Right renal cortex interstitium (tissue), 3 donors: Measurements from ENCODE around the gene ABCG1. TPM values are rescaled to one million over a fixed set of nuclear protein-coding genes. Genes with fewer than 3 reads are reported as not detected.

ENCODE experiments used
- DNase-seq, 3 donors: peaks; one replicate each; pipeline ENCODE4 v3.0.0-alpha.2; 2013; ENCODE audit warnings: low read depth in 3 of 3, low spot score in 2 of 3
- polyA plus RNA-seq, 3 donors: library from polyadenylated mRNA; unstranded; fragments of 120-200 nt; gene quantifications; one replicate each; pipeline ENCODE4 v1.2.1, GENCODE V29; 2013; ENCODE audit not compliant: insufficient read length in 3 of 3

The ABCG1 gene
- polyA plus RNA-seq, 3 donors = 8.7 to 11.3 (median 9.8) TPM

- DNase-seq = no peak
These were observed 31.8 kb downstream of the ABCG1 start for GRCh38 chr21:42250422-42251403.

- DNase-seq = no peak
These were observed 32.8 kb downstream of the ABCG1 start for GRCh38 chr21:42251654-42252324.

GRCh38 chr21:42252325-42252654 lies 33.4 kb downstream of the ABCG1 start:
- no peak for DNase-seq

- DNase-seq = no peak
These were observed 33.9 kb downstream of the ABCG1 start for GRCh38 chr21:42252778-42253340.

DNA sequence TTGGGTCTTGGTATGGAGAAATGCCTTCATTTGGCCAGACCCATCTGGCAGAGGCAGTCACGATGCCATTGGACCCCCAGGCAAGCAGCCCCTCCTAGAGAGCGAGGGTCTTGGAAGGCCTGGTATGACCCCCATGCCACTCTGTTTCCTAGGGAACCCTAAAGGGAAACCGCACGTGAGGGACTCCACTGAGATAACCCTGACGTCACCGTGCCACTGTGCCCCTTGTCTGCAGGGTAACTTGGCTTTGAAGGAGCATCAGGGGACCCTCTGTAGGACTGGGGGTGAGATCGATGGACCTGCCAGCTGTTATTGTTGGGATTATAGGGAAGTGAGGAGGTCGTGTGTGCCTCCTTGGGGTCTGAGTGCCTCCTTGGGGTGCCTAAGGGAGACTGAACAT lies 34.5 kb downstream of the ABCG1 start:
- no peak for DNase-seq

GRCh38 chr21:42254083-42254482 lies 35.1 kb downstream of the ABCG1 start:
- no peak for DNase-seq

GRCh38 chr21:42254651-42255601 lies 36.0 kb downstream of the ABCG1 start:
- DNase-seq = no peak

GRCh38 chr21:42255825-42256224 lies 36.9 kb downstream of the ABCG1 start:
- no peak for DNase-seq

GRCh38 chr21:42256316-42256715 lies 37.4 kb downstream of the ABCG1 start:
- no peak for DNase-seq

- no peak for DNase-seq
These were observed 38.3 kb downstream of the ABCG1 start for GRCh38 chr21:42257091-42257765.

DNA sequence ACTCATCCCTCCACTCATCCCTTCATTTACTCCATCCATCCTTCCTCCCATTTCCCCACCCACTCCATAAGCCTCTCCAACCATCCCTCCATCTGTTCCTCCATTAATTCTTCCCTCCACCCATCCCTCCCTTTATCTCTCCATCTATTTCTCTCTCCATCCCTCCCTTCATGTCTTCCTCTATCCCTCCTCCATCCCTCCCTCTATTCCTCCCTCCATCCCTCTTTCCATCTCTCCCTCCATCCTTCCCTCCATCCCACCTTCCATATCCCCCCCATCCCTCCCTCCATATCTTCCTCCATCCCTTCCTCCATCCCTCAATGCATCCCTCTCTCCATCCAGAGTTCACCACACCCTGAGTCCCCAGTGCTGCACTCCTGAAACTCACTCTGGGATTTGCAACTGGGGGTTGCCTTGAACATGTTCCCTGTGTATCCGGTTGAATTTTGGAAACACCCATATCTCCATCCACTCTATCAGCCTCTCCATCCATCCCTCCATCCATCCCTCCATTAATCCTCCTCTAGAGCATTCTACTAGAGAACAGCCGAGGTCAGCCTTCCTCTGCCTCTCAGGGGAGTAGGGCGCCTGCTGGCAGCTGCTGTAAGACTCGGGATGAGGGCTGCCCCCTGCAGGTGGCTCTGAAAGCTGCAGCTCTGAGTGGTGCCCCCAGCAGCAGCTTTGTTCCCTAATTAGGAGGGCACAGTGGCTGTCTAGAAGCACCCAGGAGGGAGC lies 39.4 kb downstream of the ABCG1 start:
- no peak for DNase-seq

GRCh38 chr21:42258885-42259407 lies 40.0 kb downstream of the ABCG1 start:
- no peak for DNase-seq

DNA sequence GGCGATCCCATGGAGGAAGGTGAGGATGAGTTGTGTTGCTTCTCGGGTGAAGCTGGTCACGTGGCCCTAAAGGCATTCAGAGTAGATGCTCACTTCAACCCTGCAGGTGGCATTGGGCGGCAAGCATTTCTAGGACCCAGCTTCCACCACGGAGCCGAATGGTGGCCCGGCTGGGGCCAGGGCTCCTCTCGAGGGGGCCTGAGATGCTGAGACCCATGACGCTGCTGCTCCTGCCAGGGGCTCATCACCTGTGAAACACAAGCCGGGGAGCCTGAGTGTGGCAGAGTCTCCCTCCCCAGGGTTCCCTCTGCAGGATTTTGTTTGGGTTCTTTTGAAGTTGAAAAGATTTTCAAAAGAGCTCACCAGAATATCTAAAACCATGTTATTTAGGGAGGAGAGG lies 41.2 kb downstream of the ABCG1 start:
- DNase-seq = no peak

GRCh38 chr21:42261829-42262200 lies 42.9 kb downstream of the ABCG1 start:
- DNase-seq = no peak

- no peak for DNase-seq
These were observed 43.9 kb downstream of the ABCG1 start for GRCh38 chr21:42262831-42263231.

GRCh38 chr21:42263591-42264131 lies 44.7 kb downstream of the ABCG1 start:
- no peak for DNase-seq

DNA sequence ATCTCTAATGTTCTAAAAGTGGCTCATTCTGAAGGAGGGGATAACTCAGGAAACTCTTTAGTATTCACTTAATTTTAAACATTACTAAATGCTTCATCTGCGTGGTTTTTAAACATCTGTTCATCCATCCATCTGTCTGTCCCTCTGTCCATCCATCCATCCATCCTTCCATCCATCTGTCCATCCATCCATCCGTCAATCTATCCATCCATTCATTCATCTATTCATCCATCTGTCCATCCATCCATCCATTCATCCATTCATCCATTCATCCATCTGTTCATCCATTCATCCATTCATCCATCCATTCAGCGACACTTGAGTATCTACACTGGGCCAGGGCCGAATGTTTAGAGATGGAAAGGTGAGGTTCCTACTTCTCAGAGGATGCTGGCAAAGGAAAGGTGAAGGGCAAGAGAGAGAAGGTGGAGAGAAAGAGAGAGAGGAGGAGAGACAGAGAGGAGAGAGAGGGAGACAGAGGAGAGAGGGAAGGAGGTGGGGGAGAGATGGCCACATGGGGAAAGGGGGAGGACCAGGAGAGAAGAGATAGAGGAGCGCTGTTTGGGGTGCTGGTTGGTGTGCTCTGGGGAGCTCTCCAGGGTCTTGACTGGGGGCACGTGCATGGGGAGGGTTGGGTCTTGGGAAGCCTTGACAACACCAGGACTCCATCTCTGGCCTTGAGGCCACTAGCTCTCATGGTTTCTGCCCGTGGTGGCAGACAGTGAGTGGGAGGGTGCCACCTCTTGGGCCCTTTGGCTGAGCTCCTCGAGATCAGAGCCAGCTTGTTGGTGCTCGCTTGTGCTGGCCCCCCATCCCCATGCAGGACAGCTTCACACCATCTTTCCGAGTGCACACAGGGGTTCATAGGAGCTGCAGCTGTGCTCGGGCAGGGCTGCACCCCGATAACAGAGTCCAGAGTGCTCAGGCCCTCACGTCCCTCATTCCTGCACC lies 45.6 kb downstream of the ABCG1 start:
- no peak for DNase-seq
